Right atrium auricular region (tissue), 2 donors: Measurements from ENCODE around the gene LYRM1. TPM values are rescaled to one million over a fixed set of nuclear protein-coding genes. Genes with fewer than 3 reads are reported as not detected.

Experiments
- DNase-seq: peaks from one replicate; pipeline ENCODE4 v3.0.0-alpha.2; 2019; ENCODE audit warnings: low spot score
- H3K27ac ChIP-seq, 2 donors: fragments of 200-600 bp; sonication (generic); 1 replicate in 1 of 2; 2 replicates in 1 of 2; pipeline ENCODE4 v1.5.1; 2016 to 2019
- H3K27me3 ChIP-seq, 2 donors: fragments of 200-600 bp; sonication (generic); one replicate each; pipeline versions ENCODE4 v1.5.1 to v1.6.0; 2017 to 2019
- H3K36me3 ChIP-seq: fragments of 200-600 bp; sonication (generic); one replicate; pipeline ENCODE4 v1.5.1; 2016
- H3K4me1 ChIP-seq, 2 donors: fragments of 200-600 bp; sonication (generic); one replicate each; pipeline versions ENCODE4 v1.5.1 to v1.6.0; 2017 to 2019
- H3K4me3 ChIP-seq, 2 donors: fragments of 200-600 bp; sonication (generic); 1 replicate in 1 of 2; 2 replicates in 1 of 2; pipeline ENCODE4 v1.5.1; 2017 to 2019; ENCODE audit warnings: mild to moderate bottlenecking in 1 of 2, moderate library complexity in 1 of 2
- H3K9me3 ChIP-seq, 2 donors: fragments of 200-600 bp; sonication (generic); one replicate each; pipeline ENCODE4 v1.5.1; 2019
- CTCF ChIP-seq, 2 donors: fragments of 200-600 bp; sonication (generic); IDR thresholded peaks; one replicate each; pipeline ENCODE4 v1.5.1; 2019; ENCODE audit warnings: antibody characterized with exemption in 2 of 2
- total RNA-seq, 2 donors: library from RNA; depleted of rRNA; stranded (reverse); fragments of >200 nt; gene quantifications; one replicate each; pipeline ENCODE4 v1.1.0, GENCODE V29; 2016

Gene LYRM1
- total RNA-seq, 2 donors from 2014 or later, result 54.2 to 58.7 TPM

GRCh38 chr16:20903899-20904506 is 3.4 kb downstream of the LYRM1 start:
- no peak for TF ChIP-seq CTCF (IDR thresholded peaks at IDR 0.05)
- no peaks in the 10 kb centered on the region for H3K27me3 ChIP-seq
- no peaks in the 10 kb centered on the region for H3K36me3 ChIP-seq
- peaks cover 0 to 72% of the 10 kb centered on the region in 2 donors for H3K4me1 ChIP-seq
- DNase-seq, result no peak
- H3K9me3 ChIP-seq, result no peaks in the 10 kb centered on the region
- H3K4me3 ChIP-seq, result no peak overlapping the region
- peak overlapping the region; percentile 79 to 86 for H3K27ac ChIP-seq

GRCh38 chr16:20904507-20905081 is 4.0 kb downstream of the LYRM1 start:
- Histone ChIP-seq H3K27ac (peak overlapping the region; percentile 79 to 86), H3K4me1 (peaks cover 0 to 66% of the 10 kb centered on the region in 2 donors), H3K4me3 (no peak overlapping the region), H3K9me3 (no peaks in the 10 kb centered on the region), H3K36me3 (no peaks in the 10 kb centered on the region), H3K27me3 (no peaks in the 10 kb centered on the region)
- no peak for TF ChIP-seq CTCF (IDR thresholded peaks at IDR 0.05)
- DNase-seq, result no peak

GRCh38 chr16:20905576-20905975 is 5.0 kb downstream of the LYRM1 start:
- no peak overlapping the region for H3K4me3 ChIP-seq
- no peaks in the 10 kb centered on the region for H3K9me3 ChIP-seq
- DNase-seq, result no peak
- H3K27me3 ChIP-seq, result no peaks in the 10 kb centered on the region
- H3K4me1 ChIP-seq, result peaks cover 0 to 66% of the 10 kb centered on the region in 2 donors
- no peaks in the 10 kb centered on the region for H3K36me3 ChIP-seq
- peak overlapping the region; percentile 79 to 86 for H3K27ac ChIP-seq
- no peak for TF ChIP-seq CTCF (IDR thresholded peaks at IDR 0.05)

GRCh38 chr16:20906341-20907255 is 6.0 kb downstream of the LYRM1 start:
- H3K27ac ChIP-seq, result peak overlapping the region; percentile 79 to 86
- DNase-seq, result no peak
- no peaks in the 10 kb centered on the region for H3K9me3 ChIP-seq
- peaks cover 0 to 70% of the 10 kb centered on the region in 2 donors for H3K4me1 ChIP-seq
- H3K36me3 ChIP-seq, result no peaks in the 10 kb centered on the region
- no peak for TF ChIP-seq CTCF (IDR thresholded peaks at IDR 0.05)
- no peak overlapping the region for H3K4me3 ChIP-seq
- no peaks in the 10 kb centered on the region for H3K27me3 ChIP-seq

- Histone ChIP-seq H3K36me3 (no peaks in the 10 kb centered on the region), H3K4me1 (peaks cover 0 to 43% of the 10 kb centered on the region in 2 donors), H3K27ac (peak overlapping the region; percentile 58 to 84), H3K4me3 (no peak overlapping the region), H3K9me3 (no peaks in the 10 kb centered on the region), H3K27me3 (no peaks in the 10 kb centered on the region)
- no peak for TF ChIP-seq CTCF (IDR thresholded peaks at IDR 0.05)
- DNase-seq, result no peak
These were observed 10.3 kb downstream of the LYRM1 start for GRCh38 chr16:20910781-20911321.
